Astrocyte (in vitro differentiated cells and primary cell): ENCODE measurements around the gene MARF1. TPM values are rescaled to one million over a fixed set of nuclear protein-coding genes. Genes with fewer than 3 reads are reported as not detected.

Experiments used
- DNase-seq: peaks from one replicate; pipeline ENCODE4 v3.0.0-alpha.2; 2010; ENCODE audit warnings: low read depth
- FAIRE-seq: peaks from 2 replicates; lab custom pipeline; 2011; peaks lifted over from hg19 to GRCh38; lab: Jason Lieb, UNC
- H2AFZ ChIP-seq: 2 replicates; pipeline ENCODE4 v1.6.0; 2012; ENCODE audit warnings: low read depth, low read length, inconsistent platforms
- H3K27ac ChIP-seq: 2 replicates; pipeline ENCODE4 v1.5.1; 2011; ENCODE audit warnings: low read depth, low read length, inconsistent platforms
- H3K27me3 ChIP-seq: 2 replicates; pipeline ENCODE4 v1.6.0; 2011; ENCODE audit warnings: low read length, inconsistent platforms; ENCODE audit not compliant: insufficient read depth
- H3K36me3 ChIP-seq: 2 replicates; pipeline ENCODE4 v1.5.1; 2011; ENCODE audit warnings: low read length, inconsistent platforms; ENCODE audit not compliant: insufficient read depth
- H3K4me1 ChIP-seq: 2 replicates; pipeline ENCODE4 v1.5.1; 2011; ENCODE audit warnings: low read length, inconsistent platforms; ENCODE audit not compliant: insufficient read depth
- H3K4me2 ChIP-seq: 2 replicates; pipeline ENCODE4 v1.6.0; 2012; ENCODE audit warnings: low read length, inconsistent platforms
- H3K4me3 ChIP-seq: 2 replicates; pipeline ENCODE4 v1.5.1; 2011; ENCODE audit warnings: low read depth, mild to moderate bottlenecking, low read length, inconsistent platforms; ENCODE audit not compliant: insufficient read depth
- H3K79me2 ChIP-seq: 2 replicates; pipeline ENCODE4 v1.6.0; 2012; ENCODE audit warnings: mild to moderate bottlenecking, low read length, inconsistent platforms; ENCODE audit not compliant: insufficient read depth
- H3K9ac ChIP-seq: 2 replicates; pipeline ENCODE4 v1.6.0; 2012; ENCODE audit warnings: mild to moderate bottlenecking, low read length, inconsistent platforms
- H3K9me3 ChIP-seq: 2 replicates; pipeline ENCODE4 v1.5.1; 2012; ENCODE audit warnings: low read depth, mild to moderate bottlenecking, low read length, inconsistent platforms; ENCODE audit not compliant: insufficient read depth
- H4K20me1 ChIP-seq: 2 replicates; pipeline ENCODE4 v1.6.0; 2012; ENCODE audit warnings: low read length, inconsistent platforms; ENCODE audit not compliant: insufficient read depth
- H3K27ac Mint-ChIP-seq: one replicate; pipeline ENCODE4 v1.8.0; 2021; ENCODE audit warnings: mild to moderate bottlenecking, mixed read lengths; ENCODE audit not compliant: unreplicated experiment
- H3K27me3 Mint-ChIP-seq: one replicate; pipeline ENCODE4 v1.8.0; 2021; ENCODE audit warnings: low read depth, mixed read lengths; ENCODE audit not compliant: unreplicated experiment
- H3K36me3 Mint-ChIP-seq: one replicate; pipeline ENCODE4 v1.8.0; 2021; ENCODE audit warnings: low read depth, mixed read lengths; ENCODE audit not compliant: unreplicated experiment
- H3K4me1 Mint-ChIP-seq: one replicate; pipeline ENCODE4 v1.8.0; 2021; ENCODE audit warnings: low read depth, mixed read lengths; ENCODE audit not compliant: unreplicated experiment
- H3K4me3 Mint-ChIP-seq: one replicate; pipeline ENCODE4 v1.8.0; 2021; ENCODE audit warnings: mild to moderate bottlenecking, moderate library complexity, mixed read lengths; ENCODE audit not compliant: unreplicated experiment
- H3K9me3 Mint-ChIP-seq: one replicate; pipeline ENCODE4 v1.8.0; 2021; ENCODE audit warnings: mild to moderate bottlenecking, mixed read lengths; ENCODE audit not compliant: unreplicated experiment
- CTCF ChIP-seq: IDR thresholded peaks from 2 replicates; pipeline ENCODE4 v1.5.1; 2011; ENCODE audit warnings: low read depth, mild to moderate bottlenecking, inconsistent platforms, low read length, moderate library complexity; ENCODE audit not compliant: insufficient read depth
- EZH2 ChIP-seq: IDR thresholded peaks from 2 replicates; pipeline ENCODE4 v1.6.1; 2012; ENCODE audit warnings: mild to moderate bottlenecking, low read length, inconsistent platforms; ENCODE audit not compliant: insufficient read depth
- total RNA-seq: library from RNA; stranded (reverse); gene quantifications from 2 replicates; pipeline ENCODE4 v1.2.1, GENCODE V29; 2021

Gene MARF1
- total RNA-seq, 1 donor from 2014 or later = 47.4 TPM

GRCh38 chr16:15545544-15545943, 97.4 kb downstream of the MARF1 start:
- no peak overlapping the region for H3K4me2 ChIP-seq
- H3K4me1 ChIP-seq = no peaks in the 10 kb centered on the region
- H4K20me1 ChIP-seq = no peaks in the 10 kb centered on the region
- no peak overlapping the region for H3K27ac Mint-ChIP-seq
- H3K36me3 Mint-ChIP-seq = peaks cover 9% of the 10 kb centered on the region
- no peak overlapping the region for H3K9ac ChIP-seq
- FAIRE-seq (no peak), DNase-seq (no peak)
- no peak overlapping the region for H2AFZ ChIP-seq
- no peaks in the 10 kb centered on the region for H3K36me3 ChIP-seq
- no peaks in the 10 kb centered on the region for H3K4me1 Mint-ChIP-seq
- no peaks in the 10 kb centered on the region for H3K9me3 ChIP-seq
- peaks cover 10% of the 10 kb centered on the region for H3K9me3 Mint-ChIP-seq
- H3K79me2 ChIP-seq = peaks cover 3% of the 10 kb centered on the region
- no peaks in the 10 kb centered on the region for H3K27me3 ChIP-seq
- no peak overlapping the region for H3K4me3 Mint-ChIP-seq
- TF ChIP-seq EZH2 (no peak), CTCF (no peak)
- no peaks in the 10 kb centered on the region for H3K27me3 Mint-ChIP-seq
- H3K4me3 ChIP-seq = no peak overlapping the region
- no peak overlapping the region for H3K27ac ChIP-seq

- TF ChIP-seq EZH2 (no peak), CTCF (no peak)
- Mint-ChIP-seq H3K27ac (no peak overlapping the region), H3K27me3 (no peaks in the 10 kb centered on the region), H3K36me3 (peaks cover 9% of the 10 kb centered on the region), H3K4me1 (no peaks in the 10 kb centered on the region), H3K9me3 (peaks cover 10% of the 10 kb centered on the region), H3K4me3 (no peak overlapping the region)
- Histone ChIP-seq H3K36me3 (no peaks in the 10 kb centered on the region), H3K4me2 (no peak overlapping the region), H2AFZ (no peak overlapping the region), H3K27ac (no peak overlapping the region), H3K4me1 (no peaks in the 10 kb centered on the region), H3K4me3 (no peak overlapping the region), H3K9ac (no peak overlapping the region), H3K79me2 (peaks cover 3% of the 10 kb centered on the region), H4K20me1 (no peaks in the 10 kb centered on the region), H3K27me3 (no peaks in the 10 kb centered on the region), H3K9me3 (no peaks in the 10 kb centered on the region)
- DNase-seq = no peak
- no peak for FAIRE-seq
These were observed 98.5 kb downstream of the MARF1 start for GRCh38 chr16:15544405-15544804.

Other genes with a start within 250 kb of the MARF1 start
- 0.65 and 0.73 TPM in 2 replicates for gene MPV17L, start 247.4 kb downstream of the MARF1 start, total RNA-seq
- 15.5 and 20.1 TPM in 2 replicates for gene BMERB1, start 208.6 kb downstream of the MARF1 start, total RNA-seq
- gene NDE1, start 7.1 kb upstream of the MARF1 start, total RNA-seq = 27.6 and 31.4 TPM in 2 replicates
- gene MYH11, start 213.9 kb upstream of the MARF1 start, total RNA-seq = 1.0 and 1.7 TPM in 2 replicates
- gene CEP20, start 245.4 kb upstream of the MARF1 start, total RNA-seq = 25.7 and 27.5 TPM in 2 replicates